Adrenal gland (tissue), 5 donors: ENCODE data around the gene ADGRG4.

ENCODE experiments used
- POLR2A ChIP-seq, 2 donors: fragments of 450-650 bp; IDR thresholded peaks; one replicate each; pipeline ENCODE4 v1.6.1; 2017; ENCODE audit warnings: antibody characterized with exemption in 2 of 2, mild to moderate bottlenecking in 2 of 2, moderate library complexity in 1 of 2
- TF ChIP-seq, protein P1 (sequence below), 6 experiments: fragments of 450-650 bp in 4 of 6; fragments of 200-600 bp in 2 of 6; sonication (generic) in 1 of 6; IDR thresholded peaks; 1 replicate in 5 of 6; 2 replicates in 1 of 6; pipeline versions ENCODE4 v1.5.1 to v1.8.0; 2016 to 2021; ENCODE audit warnings: antibody characterized with exemption in 6 of 6, mild to moderate bottlenecking in 2 of 6, moderate library complexity in 1 of 6
- donor health status: DM: no; HTN: no; CAD: no.

DNA sequence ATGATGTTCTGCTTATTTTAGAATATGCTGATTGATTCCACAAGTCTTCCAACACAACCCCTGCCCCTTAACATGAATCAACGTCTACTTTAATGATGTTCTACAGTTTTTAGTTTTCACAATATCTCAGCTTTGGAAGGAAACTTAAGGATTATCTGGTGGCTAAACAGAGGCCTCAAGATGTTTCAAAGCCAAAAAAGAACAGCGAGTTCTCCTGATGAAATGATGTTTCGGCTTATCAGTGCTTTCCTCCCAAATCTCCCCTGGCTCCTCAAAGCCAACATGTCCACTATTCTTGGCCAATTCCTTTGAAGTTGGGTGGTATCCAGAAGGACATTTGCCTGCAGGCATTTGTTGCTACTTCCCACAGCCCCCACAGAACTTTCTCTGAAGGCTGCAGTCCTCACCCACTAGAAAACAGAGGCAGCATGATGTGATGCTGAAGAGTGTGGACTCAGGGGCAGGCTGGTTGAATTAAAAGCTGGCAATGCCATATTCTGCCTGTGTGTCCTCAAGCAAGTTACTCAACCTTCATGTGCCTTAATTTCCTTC is 87.3 kb downstream of the ADGRG4 start:
- TF ChIP-seq, protein P1, sequence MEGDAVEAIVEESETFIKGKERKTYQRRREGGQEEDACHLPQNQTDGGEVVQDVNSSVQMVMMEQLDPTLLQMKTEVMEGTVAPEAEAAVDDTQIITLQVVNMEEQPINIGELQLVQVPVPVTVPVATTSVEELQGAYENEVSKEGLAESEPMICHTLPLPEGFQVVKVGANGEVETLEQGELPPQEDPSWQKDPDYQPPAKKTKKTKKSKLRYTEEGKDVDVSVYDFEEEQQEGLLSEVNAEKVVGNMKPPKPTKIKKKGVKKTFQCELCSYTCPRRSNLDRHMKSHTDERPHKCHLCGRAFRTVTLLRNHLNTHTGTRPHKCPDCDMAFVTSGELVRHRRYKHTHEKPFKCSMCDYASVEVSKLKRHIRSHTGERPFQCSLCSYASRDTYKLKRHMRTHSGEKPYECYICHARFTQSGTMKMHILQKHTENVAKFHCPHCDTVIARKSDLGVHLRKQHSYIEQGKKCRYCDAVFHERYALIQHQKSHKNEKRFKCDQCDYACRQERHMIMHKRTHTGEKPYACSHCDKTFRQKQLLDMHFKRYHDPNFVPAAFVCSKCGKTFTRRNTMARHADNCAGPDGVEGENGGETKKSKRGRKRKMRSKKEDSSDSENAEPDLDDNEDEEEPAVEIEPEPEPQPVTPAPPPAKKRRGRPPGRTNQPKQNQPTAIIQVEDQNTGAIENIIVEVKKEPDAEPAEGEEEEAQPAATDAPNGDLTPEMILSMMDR (IDR thresholded peaks at IDR 0.05), result no peak
- TF ChIP-seq POLR2A (IDR thresholded peaks at IDR 0.05), result no peak
